ENCODE results near the gene CRHR1. TPM values are rescaled to one million over a fixed set of nuclear protein-coding genes. Genes with fewer than 3 reads are reported as not detected.

CRHR1 gene
- total and polyA plus RNA-seq, 10 of the 15 experiments (the other 5 are each of a cell fraction or from before 2014, with no cell fraction given): 0.08 TPM; not detected in 9

DNA sequence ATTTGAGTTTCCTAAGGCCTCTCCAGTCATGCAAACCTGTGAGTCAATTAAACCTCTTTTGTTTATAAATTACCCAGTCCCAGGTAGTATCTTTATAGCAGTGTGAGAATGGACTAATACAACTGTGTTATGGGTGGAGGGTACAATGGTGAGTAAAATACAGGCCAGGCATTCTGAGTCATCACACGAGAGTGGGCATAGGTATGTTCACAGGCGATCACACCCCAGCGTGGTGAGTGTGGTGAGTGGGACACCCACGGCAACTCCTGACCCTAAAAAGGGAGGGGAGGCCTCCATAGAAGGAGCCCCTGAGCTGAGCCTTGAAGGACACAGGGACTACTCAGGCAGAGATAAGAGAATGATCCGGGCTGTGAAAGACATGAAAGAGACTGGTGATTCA is 87.6 kb downstream of the CRHR1 start (continued):
- TF ChIP-seq, protein P1, sequence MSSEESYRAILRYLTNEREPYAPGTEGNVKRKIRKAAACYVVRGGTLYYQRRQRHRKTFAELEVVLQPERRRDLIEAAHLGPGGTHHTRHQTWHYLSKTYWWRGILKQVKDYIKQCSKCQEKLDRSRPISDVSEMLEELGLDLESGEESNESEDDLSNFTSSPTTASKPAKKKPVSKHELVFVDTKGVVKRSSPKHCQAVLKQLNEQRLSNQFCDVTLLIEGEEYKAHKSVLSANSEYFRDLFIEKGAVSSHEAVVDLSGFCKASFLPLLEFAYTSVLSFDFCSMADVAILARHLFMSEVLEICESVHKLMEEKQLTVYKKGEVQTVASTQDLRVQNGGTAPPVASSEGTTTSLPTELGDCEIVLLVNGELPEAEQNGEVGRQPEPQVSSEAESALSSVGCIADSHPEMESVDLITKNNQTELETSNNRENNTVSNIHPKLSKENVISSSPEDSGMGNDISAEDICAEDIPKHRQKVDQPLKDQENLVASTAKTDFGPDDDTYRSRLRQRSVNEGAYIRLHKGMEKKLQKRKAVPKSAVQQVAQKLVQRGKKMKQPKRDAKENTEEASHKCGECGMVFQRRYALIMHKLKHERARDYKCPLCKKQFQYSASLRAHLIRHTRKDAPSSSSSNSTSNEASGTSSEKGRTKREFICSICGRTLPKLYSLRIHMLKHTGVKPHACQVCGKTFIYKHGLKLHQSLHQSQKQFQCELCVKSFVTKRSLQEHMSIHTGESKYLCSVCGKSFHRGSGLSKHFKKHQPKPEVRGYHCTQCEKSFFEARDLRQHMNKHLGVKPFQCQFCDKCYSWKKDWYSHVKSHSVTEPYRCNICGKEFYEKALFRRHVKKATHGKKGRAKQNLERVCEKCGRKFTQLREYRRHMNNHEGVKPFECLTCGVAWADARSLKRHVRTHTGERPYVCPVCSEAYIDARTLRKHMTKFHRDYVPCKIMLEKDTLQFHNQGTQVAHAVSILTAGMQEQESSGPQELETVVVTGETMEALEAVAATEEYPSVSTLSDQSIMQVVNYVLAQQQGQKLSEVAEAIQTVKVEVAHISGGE (CRISPR knock-in tag; IDR thresholded peaks at IDR 0.05): no peak
- TF ChIP-seq POLR2A (IDR thresholded peaks at IDR 0.05; ENCODE audit: low read depth, low read length) (no peak), SREBF1 (IDR thresholded peaks at IDR 0.05; ENCODE audit: low read length) (no peak), SUPT20H (IDR thresholded peaks at IDR 0.05; ENCODE audit: borderline replicate concordance, control insufficient read depth, low read depth, low read length) (no peak), CHD4 (IDR thresholded peaks at IDR 0.05) (no peak), SUZ12 (IDR thresholded peaks at IDR 0.05; ENCODE audit: unreplicated experiment) (no peak), POLR2AphosphoS2 (IDR thresholded peaks at IDR 0.05; ENCODE audit: low read depth, low read length) (no peak), CREM (IDR thresholded peaks at IDR 0.05; ENCODE audit: low read depth) (no peak), BACH1 (IDR thresholded peaks at IDR 0.05; ENCODE audit: borderline replicate concordance) (no peak)
- TF ChIP-seq, protein P2, sequence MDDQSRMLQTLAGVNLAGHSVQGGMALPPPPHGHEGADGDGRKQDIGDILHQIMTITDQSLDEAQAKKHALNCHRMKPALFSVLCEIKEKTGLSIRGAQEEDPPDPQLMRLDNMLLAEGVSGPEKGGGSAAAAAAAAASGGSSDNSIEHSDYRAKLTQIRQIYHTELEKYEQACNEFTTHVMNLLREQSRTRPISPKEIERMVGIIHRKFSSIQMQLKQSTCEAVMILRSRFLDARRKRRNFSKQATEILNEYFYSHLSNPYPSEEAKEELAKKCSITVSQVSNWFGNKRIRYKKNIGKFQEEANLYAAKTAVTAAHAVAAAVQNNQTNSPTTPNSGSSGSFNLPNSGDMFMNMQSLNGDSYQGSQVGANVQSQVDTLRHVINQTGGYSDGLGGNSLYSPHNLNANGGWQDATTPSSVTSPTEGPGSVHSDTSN (IDR thresholded peaks at IDR 0.05; ENCODE audit: insufficient replicate concordance, low read depth, low read length): no peak
- TF ChIP-seq, protein P3, sequence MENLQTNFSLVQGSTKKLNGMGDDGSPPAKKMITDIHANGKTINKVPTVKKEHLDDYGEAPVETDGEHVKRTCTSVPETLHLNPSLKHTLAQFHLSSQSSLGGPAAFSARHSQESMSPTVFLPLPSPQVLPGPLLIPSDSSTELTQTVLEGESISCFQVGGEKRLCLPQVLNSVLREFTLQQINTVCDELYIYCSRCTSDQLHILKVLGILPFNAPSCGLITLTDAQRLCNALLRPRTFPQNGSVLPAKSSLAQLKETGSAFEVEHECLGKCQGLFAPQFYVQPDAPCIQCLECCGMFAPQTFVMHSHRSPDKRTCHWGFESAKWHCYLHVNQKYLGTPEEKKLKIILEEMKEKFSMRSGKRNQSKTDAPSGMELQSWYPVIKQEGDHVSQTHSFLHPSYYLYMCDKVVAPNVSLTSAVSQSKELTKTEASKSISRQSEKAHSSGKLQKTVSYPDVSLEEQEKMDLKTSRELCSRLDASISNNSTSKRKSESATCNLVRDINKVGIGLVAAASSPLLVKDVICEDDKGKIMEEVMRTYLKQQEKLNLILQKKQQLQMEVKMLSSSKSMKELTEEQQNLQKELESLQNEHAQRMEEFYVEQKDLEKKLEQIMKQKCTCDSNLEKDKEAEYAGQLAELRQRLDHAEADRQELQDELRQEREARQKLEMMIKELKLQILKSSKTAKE (IDR thresholded peaks at IDR 0.05; ENCODE audit: low read depth, poor library complexity, severe bottlenecking): no peak
- TF ChIP-seq, protein P4, sequence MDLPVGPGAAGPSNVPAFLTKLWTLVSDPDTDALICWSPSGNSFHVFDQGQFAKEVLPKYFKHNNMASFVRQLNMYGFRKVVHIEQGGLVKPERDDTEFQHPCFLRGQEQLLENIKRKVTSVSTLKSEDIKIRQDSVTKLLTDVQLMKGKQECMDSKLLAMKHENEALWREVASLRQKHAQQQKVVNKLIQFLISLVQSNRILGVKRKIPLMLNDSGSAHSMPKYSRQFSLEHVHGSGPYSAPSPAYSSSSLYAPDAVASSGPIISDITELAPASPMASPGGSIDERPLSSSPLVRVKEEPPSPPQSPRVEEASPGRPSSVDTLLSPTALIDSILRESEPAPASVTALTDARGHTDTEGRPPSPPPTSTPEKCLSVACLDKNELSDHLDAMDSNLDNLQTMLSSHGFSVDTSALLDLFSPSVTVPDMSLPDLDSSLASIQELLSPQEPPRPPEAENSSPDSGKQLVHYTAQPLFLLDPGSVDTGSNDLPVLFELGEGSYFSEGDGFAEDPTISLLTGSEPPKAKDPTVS (IDR thresholded peaks at IDR 0.05; ENCODE audit: low read depth, low read length): no peak

Data from GM12878 (cell line).